HepG2 (cell line): ENCODE results near the gene CPEB3. TPM values are rescaled to one million over a fixed set of nuclear protein-coding genes. Genes with fewer than 3 reads are reported as not detected.

Experiments
- CEBPZ ChIP-seq: IDR thresholded peaks from 2 replicates; pipeline ENCODE4 v1.6.1; 2012; ENCODE audit warnings: low read length, improper control_type of control experiment
- E2F2 ChIP-seq: sonication (generic); formaldehyde crosslinking; IDR thresholded peaks from 2 replicates; pipeline ENCODE4 v1.4.0; 2020; ENCODE audit warnings: missing genetic modification reagents, borderline replicate concordance
- ETV5 ChIP-seq: IDR thresholded peaks from 2 replicates; pipeline ENCODE4 v1.6.1; 2018; ENCODE audit warnings: missing biosample characterization, missing genetic modification reagents, inconsistent platforms, borderline replicate concordance
- HNRNPH1 ChIP-seq: fragments of 200-400 bp; formaldehyde crosslinking; optimal IDR thresholded peaks from 2 replicates; pipeline ENCODE3; 2017; ENCODE audit warnings: mild to moderate bottlenecking, low read depth, low read length
- IKZF1 ChIP-seq: fragments of 450-650 bp; IDR thresholded peaks from 2 replicates; pipeline ENCODE4 v1.7.1; 2016
- IKZF5 ChIP-seq: IDR thresholded peaks from 2 replicates; pipeline ENCODE4 v1.6.1; 2018; ENCODE audit warnings: missing genetic modification reagents, mild to moderate bottlenecking, missing compliant biosample characterization
- PREB ChIP-seq: sonication (generic); formaldehyde crosslinking; IDR thresholded peaks from 2 replicates; pipeline ENCODE4 v1.4.0; 2020; ENCODE audit warnings: missing genetic modification reagents
- PRPF4 ChIP-seq: fragments of 200-400 bp; formaldehyde crosslinking; IDR thresholded peaks from 2 replicates; pipeline ENCODE4 v1.6.1; 2016; ENCODE audit warnings: low read length, low read depth; ENCODE audit not compliant: poor library complexity, severe bottlenecking
- RFX5 ChIP-seq: IDR thresholded peaks from 2 replicates; pipeline ENCODE4 v1.6.1; 2011; ENCODE audit warnings: low read depth, low read length, improper control_type of control experiment
- SSRP1 ChIP-seq: IDR thresholded peaks from 2 replicates; pipeline ENCODE4 v1.6.1; 2016; ENCODE audit warnings: control low read depth
- TCF12 ChIP-seq, 2 experiments: fragments of 450-650 bp in 1 of 2; sonication (generic) in 1 of 2; formaldehyde crosslinking in 1 of 2; IDR thresholded peaks; 2 replicates each; pipeline versions ENCODE4 v1.6.1 to v1.8.0; 2017 to 2022; ENCODE audit warnings: antibody characterized with exemption in 1 of 2, mild to moderate bottlenecking in 1 of 2, missing genetic modification reagents in 1 of 2, moderate library complexity in 1 of 2
- ZMYM3 ChIP-seq: sonication (generic); formaldehyde crosslinking; IDR thresholded peaks from 2 replicates; pipeline ENCODE4 v1.5.1; 2020; ENCODE audit warnings: mild to moderate bottlenecking, missing genetic modification reagents
- ZNF577 ChIP-seq: sonication (generic); formaldehyde crosslinking; IDR thresholded peaks from 2 replicates; pipeline ENCODE4 v1.4.0; 2020; ENCODE audit warnings: mild to moderate bottlenecking, low read depth, missing genetic modification reagents, borderline replicate concordance
- ZNF841 ChIP-seq: sonication (generic); formaldehyde crosslinking; IDR thresholded peaks from 2 replicates; pipeline ENCODE4 v1.8.1; 2023; ENCODE audit warnings: missing genetic modification reagents, borderline replicate concordance
- polyA plus RNA-seq, 8 experiments: library from polyadenylated mRNA; depleted of rRNA in 3 of 8; stranded (reverse) in 7 of 8; unstranded in 1 of 8; fragments of >200 nt; fragmentation: Illumina TruSeq in 4 of 8; extraction: Trizol in 4 of 8; gene quantifications; 2 replicates each; pipeline versions ENCODE4 v1.2.1 to v1.2.3, GENCODE V29; 2011 to 2016; ENCODE audit warnings: low read depth in 4 of 8, missing spikeins in 1 of 8, mixed read lengths in 1 of 8; ENCODE audit not compliant: insufficient read depth in 1 of 8
- total RNA-seq, 5 experiments: library from RNA; depleted of rRNA; stranded (reverse); fragments of >200 nt; fragmentation: Illumina TruSeq; extraction: Trizol; gene quantifications; 2 replicates each; pipeline ENCODE4 v1.2.3, GENCODE V29; 2016; ENCODE audit warnings: low read depth in 1 of 5
- TF ChIP-seq, protein P1 (sequence below): sonication (generic); formaldehyde crosslinking; conservative IDR thresholded peaks from 2 replicates; pipeline ENCODE4 v1.4.0; 2020; ENCODE audit warnings: mild to moderate bottlenecking, missing genetic modification reagents, moderate library complexity
- TF ChIP-seq, protein P2 (sequence below): sonication (generic); formaldehyde crosslinking; IDR thresholded peaks from 2 replicates; pipeline ENCODE4 v1.4.0; 2020; ENCODE audit warnings: missing genetic modification reagents

CPEB3 gene
- total and polyA plus RNA-seq, 2 of the 13 experiments (the other 11 are each of a cell fraction or from before 2014, with no cell fraction given), result 0.66 to 0.70 TPM

GRCh38 chr10:92124616-92125143 is 166.2 kb downstream of the CPEB3 start (continued):
- TF ChIP-seq, protein P1, sequence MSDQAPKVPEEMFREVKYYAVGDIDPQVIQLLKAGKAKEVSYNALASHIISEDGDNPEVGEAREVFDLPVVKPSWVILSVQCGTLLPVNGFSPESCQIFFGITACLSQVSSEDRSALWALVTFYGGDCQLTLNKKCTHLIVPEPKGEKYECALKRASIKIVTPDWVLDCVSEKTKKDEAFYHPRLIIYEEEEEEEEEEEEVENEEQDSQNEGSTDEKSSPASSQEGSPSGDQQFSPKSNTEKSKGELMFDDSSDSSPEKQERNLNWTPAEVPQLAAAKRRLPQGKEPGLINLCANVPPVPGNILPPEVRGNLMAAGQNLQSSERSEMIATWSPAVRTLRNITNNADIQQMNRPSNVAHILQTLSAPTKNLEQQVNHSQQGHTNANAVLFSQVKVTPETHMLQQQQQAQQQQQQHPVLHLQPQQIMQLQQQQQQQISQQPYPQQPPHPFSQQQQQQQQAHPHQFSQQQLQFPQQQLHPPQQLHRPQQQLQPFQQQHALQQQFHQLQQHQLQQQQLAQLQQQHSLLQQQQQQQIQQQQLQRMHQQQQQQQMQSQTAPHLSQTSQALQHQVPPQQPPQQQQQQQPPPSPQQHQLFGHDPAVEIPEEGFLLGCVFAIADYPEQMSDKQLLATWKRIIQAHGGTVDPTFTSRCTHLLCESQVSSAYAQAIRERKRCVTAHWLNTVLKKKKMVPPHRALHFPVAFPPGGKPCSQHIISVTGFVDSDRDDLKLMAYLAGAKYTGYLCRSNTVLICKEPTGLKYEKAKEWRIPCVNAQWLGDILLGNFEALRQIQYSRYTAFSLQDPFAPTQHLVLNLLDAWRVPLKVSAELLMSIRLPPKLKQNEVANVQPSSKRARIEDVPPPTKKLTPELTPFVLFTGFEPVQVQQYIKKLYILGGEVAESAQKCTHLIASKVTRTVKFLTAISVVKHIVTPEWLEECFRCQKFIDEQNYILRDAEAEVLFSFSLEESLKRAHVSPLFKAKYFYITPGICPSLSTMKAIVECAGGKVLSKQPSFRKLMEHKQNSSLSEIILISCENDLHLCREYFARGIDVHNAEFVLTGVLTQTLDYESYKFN, result peak; percentile 64; the same call in 1 of the 2 replicates
- TF ChIP-seq, protein P2, sequence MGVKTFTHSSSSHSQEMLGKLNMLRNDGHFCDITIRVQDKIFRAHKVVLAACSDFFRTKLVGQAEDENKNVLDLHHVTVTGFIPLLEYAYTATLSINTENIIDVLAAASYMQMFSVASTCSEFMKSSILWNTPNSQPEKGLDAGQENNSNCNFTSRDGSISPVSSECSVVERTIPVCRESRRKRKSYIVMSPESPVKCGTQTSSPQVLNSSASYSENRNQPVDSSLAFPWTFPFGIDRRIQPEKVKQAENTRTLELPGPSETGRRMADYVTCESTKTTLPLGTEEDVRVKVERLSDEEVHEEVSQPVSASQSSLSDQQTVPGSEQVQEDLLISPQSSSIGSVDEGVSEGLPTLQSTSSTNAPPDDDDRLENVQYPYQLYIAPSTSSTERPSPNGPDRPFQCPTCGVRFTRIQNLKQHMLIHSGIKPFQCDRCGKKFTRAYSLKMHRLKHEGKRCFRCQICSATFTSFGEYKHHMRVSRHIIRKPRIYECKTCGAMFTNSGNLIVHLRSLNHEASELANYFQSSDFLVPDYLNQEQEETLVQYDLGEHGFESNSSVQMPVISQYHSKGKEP, result no peak
- TF ChIP-seq RFX5 (no peak), PREB (no peak), HNRNPH1 (no peak), IKZF5 (peak; percentile 49; the same call in 1 of the 2 replicates), PRPF4 (no peak), ZNF841 (CRISPR knock-in tag) (no peak), CEBPZ (no peak), IKZF1 (no peak), ZNF577 (CRISPR knock-in tag) (no peak), ZMYM3 (no peak), E2F2 (no peak), ETV5 (no peak; the same call in 1 of the 2 replicates), TCF12 (IDR thresholded peaks at IDR 0.05) (no peak), TCF12 (CRISPR knock-in tag; IDR thresholded peaks at IDR 0.05) (no peak), SSRP1 (no peak)
